Activated naive CD4-positive, alpha-beta T cell treated with anti-CD3 and anti-CD28 coated beads, Interleukin-2, amount 10 ng/mL, durations not matched to agents 7 days and 5 days (primary cell): Measurements from ENCODE around the gene SLC2A9.
"Not testable (repeated sequence)": the region's sequence is repeated elsewhere in the genome, so short reads cannot be mapped to it uniquely, and the experiment has no call there.

Experiments
- CTCF ChIA-PET: fragments of 350-600 bp; sonication (Branson Sonifier 250); formaldehyde crosslinking; loops from one replicate; lab custom pipeline; 2021; ENCODE audit warnings: antibody characterized with exemption; lab: Charles Lee
- DNase-seq: peaks from one replicate; pipeline ENCODE4 v3.0.0-alpha.2; 2020
- H3K27ac Mint-ChIP-seq: one replicate; pipeline ENCODE4 v1.8.0; 2021; ENCODE audit warnings: mild to moderate bottlenecking, moderate library complexity, mixed read lengths
- H3K27me3 Mint-ChIP-seq: one replicate; pipeline ENCODE4 v1.8.0; 2021; ENCODE audit warnings: mild to moderate bottlenecking, mixed read lengths
- H3K36me3 Mint-ChIP-seq: one replicate; pipeline ENCODE4 v1.8.0; 2021; ENCODE audit warnings: mixed read lengths
- H3K4me1 Mint-ChIP-seq: one replicate; pipeline ENCODE4 v1.8.0; 2021; ENCODE audit warnings: mixed read lengths
- H3K4me3 Mint-ChIP-seq: one replicate; pipeline ENCODE4 v1.8.0; 2021; ENCODE audit warnings: mild to moderate bottlenecking, moderate library complexity, mixed read lengths
- H3K9me3 Mint-ChIP-seq: one replicate; pipeline ENCODE4 v1.8.0; 2021; ENCODE audit warnings: mixed read lengths

Gene SLC2A9

DNA sequence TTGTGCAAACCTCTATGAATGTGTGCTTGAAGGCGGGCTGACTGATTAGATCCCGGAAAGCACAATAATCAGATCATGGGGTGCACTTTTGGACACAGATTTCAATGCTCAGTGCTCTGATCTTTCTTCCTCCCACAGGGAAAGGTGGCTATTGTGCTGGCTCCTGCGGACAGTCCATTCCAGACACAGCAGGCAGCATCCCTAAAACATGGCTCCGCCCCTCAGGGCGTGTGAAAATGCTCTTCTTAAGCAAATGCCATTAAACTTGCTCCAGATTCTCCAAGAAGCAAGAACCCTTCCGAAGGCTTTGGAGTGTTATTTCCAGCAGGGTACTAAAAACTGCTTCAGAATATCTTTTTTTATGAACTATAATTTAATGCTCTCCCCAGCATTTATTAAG, 100.0 kb downstream of the SLC2A9 start:
- CTCF ChIA-PET = interaction anchor here (1.7 kb wide), 1 partner anchor 93 kb away, joined by 4 read pairs; no protein-coding TSS in a partner anchor
- Mint-ChIP-seq H3K27ac (no peak overlapping the region), H3K4me3 (no peak overlapping the region), H3K9me3 (no peaks in the 10 kb centered on the region), H3K36me3 (no peaks in the 10 kb centered on the region), H3K27me3 (peaks cover 6% of the 10 kb centered on the region), H3K4me1 (no peaks in the 10 kb centered on the region)
- DNase-seq = no peak

DNA sequence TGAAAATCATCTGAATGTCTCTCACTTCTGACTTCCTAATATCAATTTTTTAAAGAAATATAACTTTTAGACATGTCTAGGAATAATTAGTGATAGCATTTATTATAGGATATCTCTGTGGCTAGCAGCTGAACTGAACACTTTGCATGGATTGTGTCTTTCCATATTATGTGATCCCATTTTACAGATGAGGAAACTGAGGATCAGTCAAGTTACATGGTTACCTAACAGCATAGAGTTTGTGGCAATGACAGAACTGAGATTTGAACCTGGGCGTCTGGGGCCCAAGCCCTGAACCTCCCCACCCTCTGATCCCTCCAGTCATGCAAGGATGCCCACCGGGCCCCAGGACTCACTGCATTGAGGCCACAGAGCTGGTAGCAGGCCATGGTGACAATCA, 101.3 kb downstream of the SLC2A9 start:
- no peaks in the 10 kb centered on the region for H3K9me3 Mint-ChIP-seq
- DNase-seq = no peak
- no peaks in the 10 kb centered on the region for H3K36me3 Mint-ChIP-seq
- CTCF ChIA-PET = interaction anchor here (1.7 kb wide), 1 partner anchor 94 kb away, joined by 4 read pairs; no protein-coding TSS in a partner anchor
- H3K27ac Mint-ChIP-seq = no peak overlapping the region
- no peak overlapping the region for H3K4me3 Mint-ChIP-seq
- H3K27me3 Mint-ChIP-seq = peaks cover 6% of the 10 kb centered on the region
- no peaks in the 10 kb centered on the region for H3K4me1 Mint-ChIP-seq

DNA sequence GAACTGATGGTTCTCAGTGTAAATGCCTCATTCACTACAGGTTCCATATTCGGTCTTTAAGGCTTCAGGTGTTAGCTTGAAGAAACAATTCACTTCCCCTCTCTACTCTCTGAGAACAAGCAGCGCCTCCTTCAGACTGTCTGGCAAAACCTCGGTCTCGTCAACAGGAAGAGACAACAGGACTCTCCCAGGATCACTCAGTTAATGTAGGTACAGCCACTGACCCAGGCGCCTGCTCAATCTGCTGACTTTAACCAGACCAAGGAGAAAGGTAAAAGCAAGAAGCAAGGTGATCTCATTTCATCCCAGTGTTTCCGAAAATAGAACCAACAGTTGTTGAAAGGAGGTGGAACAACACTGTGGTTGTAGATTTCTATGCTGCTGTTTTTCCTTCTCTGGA, 102.2 kb downstream of the SLC2A9 start:
- H3K27me3 Mint-ChIP-seq = peaks cover 6% of the 10 kb centered on the region
- DNase-seq = no peak
- no peaks in the 10 kb centered on the region for H3K36me3 Mint-ChIP-seq
- no peaks in the 10 kb centered on the region for H3K9me3 Mint-ChIP-seq
- H3K27ac Mint-ChIP-seq = no peak overlapping the region
- H3K4me3 Mint-ChIP-seq = no peak overlapping the region
- no peaks in the 10 kb centered on the region for H3K4me1 Mint-ChIP-seq
- CTCF ChIA-PET = no interaction called here

DNA sequence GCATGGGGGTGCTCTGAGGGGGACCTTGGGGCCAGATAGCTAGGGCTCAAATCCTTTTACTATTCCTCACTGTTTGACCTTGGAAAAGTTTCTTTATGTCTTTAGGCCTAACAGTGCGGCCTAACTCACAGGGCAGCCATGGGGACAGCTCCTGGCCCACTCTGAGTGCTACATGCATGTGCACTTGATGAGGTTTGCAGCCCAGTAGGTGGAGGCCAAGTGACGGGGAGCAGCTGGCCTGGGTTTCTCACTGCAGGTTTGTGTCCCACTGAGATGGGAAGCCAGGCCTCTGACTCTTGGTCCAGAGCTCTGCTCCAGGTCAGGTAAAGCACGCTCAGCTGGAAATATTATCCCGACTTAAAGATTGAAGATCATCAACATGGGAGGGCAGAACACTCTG, 102.8 kb downstream of the SLC2A9 start:
- Mint-ChIP-seq H3K27me3 (peaks cover 6% of the 10 kb centered on the region), H3K4me1 (no peaks in the 10 kb centered on the region), H3K27ac (no peak overlapping the region), H3K9me3 (no peaks in the 10 kb centered on the region), H3K4me3 (no peak overlapping the region), H3K36me3 (no peaks in the 10 kb centered on the region)
- CTCF ChIA-PET = interaction anchor here (1.1 kb wide), 1 partner anchor 18 kb away, joined by 3 read pairs; no protein-coding TSS in a partner anchor
- DNase-seq = no peak

DNA sequence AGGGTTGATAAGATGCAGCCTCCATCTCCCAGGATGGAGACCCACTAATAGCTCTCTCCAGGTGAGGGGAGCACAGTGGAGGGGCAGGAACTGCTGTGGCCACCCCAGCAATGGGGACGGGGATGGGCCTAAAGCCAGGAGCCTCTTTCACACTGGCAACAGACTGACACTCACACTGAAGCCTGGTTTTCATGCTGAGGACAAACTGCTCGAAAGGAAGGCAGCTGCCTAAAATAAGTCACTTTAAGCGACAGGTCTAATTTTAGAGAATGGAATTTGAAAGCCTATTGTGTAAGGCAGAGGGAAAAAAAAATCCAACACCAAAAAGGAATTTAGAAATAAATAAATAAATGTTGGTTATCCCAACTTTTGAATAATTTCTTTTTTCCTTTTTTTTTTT, 104.4 kb downstream of the SLC2A9 start:
- H3K27ac Mint-ChIP-seq = no peak overlapping the region
- H3K36me3 Mint-ChIP-seq = no peaks in the 10 kb centered on the region
- H3K4me1 Mint-ChIP-seq = no peaks in the 10 kb centered on the region
- H3K4me3 Mint-ChIP-seq = no peak overlapping the region
- H3K9me3 Mint-ChIP-seq = no peaks in the 10 kb centered on the region
- no peak for DNase-seq
- CTCF ChIA-PET = no interaction called here
- H3K27me3 Mint-ChIP-seq = no peaks in the 10 kb centered on the region

DNA sequence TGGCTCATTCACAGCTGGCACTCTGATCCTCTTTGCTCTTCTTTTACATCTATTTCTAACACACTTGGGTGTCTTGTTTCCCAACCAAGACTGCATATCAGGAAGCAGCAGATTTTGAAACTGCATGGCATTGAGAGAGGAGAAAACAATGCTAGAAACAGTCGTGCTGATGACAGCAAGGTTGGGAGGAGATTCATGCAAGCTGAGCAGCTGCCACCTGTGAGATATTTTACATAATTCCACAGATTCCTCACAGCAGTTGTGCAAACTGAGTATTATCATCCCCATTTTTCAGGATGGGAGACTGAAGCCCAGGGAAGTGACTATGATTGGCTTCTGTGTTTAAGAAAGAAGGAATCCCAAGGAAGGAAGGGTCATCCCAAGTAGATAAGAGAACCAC, 105.0 kb downstream of the SLC2A9 start:
- Mint-ChIP-seq H3K27ac (no peak overlapping the region), H3K4me3 (no peak overlapping the region), H3K9me3 (no peaks in the 10 kb centered on the region), H3K36me3 (no peaks in the 10 kb centered on the region), H3K27me3 (no peaks in the 10 kb centered on the region), H3K4me1 (no peaks in the 10 kb centered on the region)
- no peak for DNase-seq
- CTCF ChIA-PET = no interaction called here

DNA sequence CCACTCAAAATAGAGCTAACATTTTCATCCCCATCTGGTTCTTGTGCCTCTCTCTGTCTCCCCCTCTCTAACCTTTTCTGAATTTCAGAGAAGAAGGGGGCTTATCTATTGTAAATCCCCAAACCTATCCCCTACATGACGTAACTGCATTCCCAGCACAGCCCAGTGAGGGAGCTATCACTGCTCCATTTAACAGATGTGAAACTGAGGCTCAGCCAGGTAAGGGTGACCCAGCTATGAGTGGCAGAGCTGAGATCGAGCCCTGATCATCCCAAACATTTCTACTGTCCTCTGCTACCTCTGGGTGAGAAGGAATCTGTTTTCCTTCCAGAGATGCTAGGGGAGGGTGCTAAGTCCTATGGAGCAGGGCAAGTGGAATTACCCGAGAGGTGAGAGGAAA, 107.5 kb downstream of the SLC2A9 start:
- peaks cover 1% of the 10 kb centered on the region for H3K9me3 Mint-ChIP-seq
- H3K36me3 Mint-ChIP-seq = no peaks in the 10 kb centered on the region

DNA sequence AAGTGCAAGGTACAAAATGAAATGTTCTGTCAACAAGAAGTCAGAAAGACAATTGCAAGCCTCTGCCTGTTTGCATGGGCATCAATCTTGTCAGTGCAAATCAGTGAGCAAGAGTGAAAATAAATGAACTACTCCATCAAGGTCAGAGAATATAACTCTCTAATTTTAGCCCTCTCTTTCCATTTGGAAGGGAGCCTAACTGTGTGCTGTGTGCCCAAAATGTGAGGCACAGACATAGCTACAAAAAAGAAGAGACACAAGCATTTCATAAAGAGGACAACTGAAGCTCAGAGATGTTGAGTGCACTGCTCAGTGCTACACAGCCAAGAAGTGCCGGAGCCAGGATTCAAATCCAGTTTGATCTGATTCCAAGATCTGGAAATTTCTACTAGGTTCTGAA, 114.3 kb downstream of the SLC2A9 start:
- H3K27me3 Mint-ChIP-seq = no peaks in the 10 kb centered on the region
- no peak overlapping the region for H3K27ac Mint-ChIP-seq
- no peak overlapping the region for H3K4me3 Mint-ChIP-seq
- H3K9me3 Mint-ChIP-seq = peaks cover 2% of the 10 kb centered on the region
- no peaks in the 10 kb centered on the region for H3K36me3 Mint-ChIP-seq
- no peak for DNase-seq
- CTCF ChIA-PET = no interaction called here
- no peaks in the 10 kb centered on the region for H3K4me1 Mint-ChIP-seq

More for the DNA sequence above, 107.5 kb downstream of the SLC2A9 start:
- CTCF ChIA-PET = no interaction called here
- Mint-ChIP-seq H3K27ac (no peak overlapping the region), H3K4me3 (no peak overlapping the region), H3K27me3 (no peaks in the 10 kb centered on the region), H3K4me1 (no peaks in the 10 kb centered on the region)
- no peak for DNase-seq

DNA sequence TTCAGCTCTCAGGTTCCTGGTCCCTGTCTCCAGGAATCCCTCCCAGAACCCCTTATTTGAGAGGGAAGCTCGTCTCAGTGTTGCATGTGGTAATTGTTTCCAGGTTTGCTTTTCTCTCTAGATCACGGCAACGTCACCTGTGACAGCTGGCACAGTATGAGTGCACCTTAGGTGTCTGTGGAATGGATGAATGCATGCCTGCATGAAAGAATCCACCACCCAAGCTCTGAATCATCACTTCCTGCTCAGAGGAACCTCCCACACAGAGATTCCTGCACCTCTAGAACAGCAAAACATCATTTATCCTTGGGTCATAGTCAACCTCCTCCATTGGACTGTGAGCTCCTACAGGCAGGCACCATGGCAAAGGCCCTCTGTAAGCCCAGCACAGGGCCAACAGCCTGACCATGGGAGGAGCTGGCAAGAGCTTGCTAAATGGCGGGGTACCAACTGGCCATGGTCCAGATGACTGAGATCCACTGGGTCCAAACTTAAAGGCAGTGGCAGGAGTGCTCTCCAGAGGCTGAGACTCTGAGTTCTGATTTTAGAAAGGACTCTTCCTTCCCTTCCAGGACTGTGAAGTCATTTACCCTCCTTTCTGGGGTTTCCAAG, 116.2 kb downstream of the SLC2A9 start:
- CTCF ChIA-PET = interaction anchor here (1.1 kb wide), 1 partner anchor 110 kb away, joined by 3 read pairs; no protein-coding TSS in a partner anchor
- DNase-seq = no peak
- Mint-ChIP-seq H3K27ac (no peak overlapping the region), H3K9me3 (peaks cover 2% of the 10 kb centered on the region), H3K36me3 (no peaks in the 10 kb centered on the region), H3K4me3 (no peak overlapping the region), H3K4me1 (no peaks in the 10 kb centered on the region), H3K27me3 (peaks cover 3% of the 10 kb centered on the region)

DNA sequence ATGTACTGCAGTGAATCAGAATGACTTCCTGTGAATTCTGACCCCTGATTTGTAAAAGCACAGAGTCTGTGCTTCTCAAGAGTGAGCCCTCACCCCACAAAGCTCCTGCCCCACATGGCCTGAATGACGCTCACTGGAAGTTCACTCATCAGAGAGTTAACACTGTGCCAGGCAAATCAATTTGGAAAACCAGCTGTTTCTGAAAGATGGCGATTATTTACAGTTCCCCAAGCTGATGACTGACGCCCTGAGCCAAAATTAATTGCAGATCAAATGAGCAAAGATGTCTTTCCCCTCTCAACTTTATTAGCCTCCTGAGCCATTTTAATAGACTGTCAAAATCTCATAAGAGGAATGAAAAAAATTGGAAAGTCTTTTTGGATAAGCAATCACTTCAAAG, 118.0 kb downstream of the SLC2A9 start:
- CTCF ChIA-PET = no interaction called here
- no peaks in the 10 kb centered on the region for H3K9me3 Mint-ChIP-seq
- H3K4me3 Mint-ChIP-seq = no peak overlapping the region
- no peak for DNase-seq
- no peaks in the 10 kb centered on the region for H3K4me1 Mint-ChIP-seq
- H3K27ac Mint-ChIP-seq = no peak overlapping the region
- H3K27me3 Mint-ChIP-seq = peaks cover 9% of the 10 kb centered on the region
- no peaks in the 10 kb centered on the region for H3K36me3 Mint-ChIP-seq

DNA sequence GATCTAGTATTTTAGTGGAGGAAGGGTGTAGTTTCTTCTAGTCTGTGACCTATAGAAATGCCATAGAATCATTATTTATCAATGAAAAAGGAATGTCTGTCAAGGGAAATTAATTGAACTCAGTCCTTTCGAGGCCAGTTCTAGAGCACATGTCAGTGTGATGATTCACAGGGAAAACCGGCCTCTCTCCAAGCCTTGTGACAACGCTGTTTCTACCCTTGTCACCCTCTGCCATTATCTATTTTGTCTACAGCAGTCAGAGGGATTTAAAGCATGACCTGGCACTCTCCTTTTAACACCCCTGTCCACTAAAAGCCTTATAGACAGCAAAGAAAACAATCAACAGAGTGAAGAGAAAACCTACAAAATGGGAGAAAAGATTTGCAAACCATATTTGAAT, 120.0 kb downstream of the SLC2A9 start:
- CTCF ChIA-PET = no interaction called here
- H3K27ac Mint-ChIP-seq = no peak overlapping the region
- no peaks in the 10 kb centered on the region for H3K9me3 Mint-ChIP-seq
- H3K27me3 Mint-ChIP-seq = peaks cover 9% of the 10 kb centered on the region
- no peaks in the 10 kb centered on the region for H3K4me1 Mint-ChIP-seq
- no peaks in the 10 kb centered on the region for H3K36me3 Mint-ChIP-seq
- no peak overlapping the region for H3K4me3 Mint-ChIP-seq
- DNase-seq = no peak

DNA sequence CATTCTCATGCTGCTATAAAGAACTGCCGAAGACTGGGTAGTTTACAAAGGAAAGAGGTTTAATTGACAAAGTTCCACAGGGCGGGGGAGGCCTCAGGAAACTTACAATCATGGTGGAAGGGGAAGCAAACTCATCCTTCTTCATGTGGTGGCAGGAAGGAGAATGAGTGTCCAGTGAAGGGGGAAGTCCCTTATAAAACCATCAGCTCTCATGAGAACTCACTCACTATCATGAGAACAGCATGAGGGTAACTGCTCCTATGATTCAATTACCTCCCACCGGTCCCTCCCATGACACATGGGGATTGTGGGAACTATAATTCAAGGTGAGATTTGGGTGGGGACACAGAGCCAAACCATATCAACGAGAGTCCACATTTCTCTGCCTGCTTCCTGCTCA, 120.7 kb downstream of the SLC2A9 start:
- H3K9me3 Mint-ChIP-seq, H3K27ac Mint-ChIP-seq, DNase-seq, H3K4me1 Mint-ChIP-seq, H3K27me3 Mint-ChIP-seq, H3K4me3 Mint-ChIP-seq, H3K36me3 Mint-ChIP-seq: not testable (repeated sequence)
- CTCF ChIA-PET = interaction anchor here (1.3 to 1.6 kb wide), 2 partner anchors 17 to 136 kb away, joined by 3 read pairs; no protein-coding TSS in a partner anchor

DNA sequence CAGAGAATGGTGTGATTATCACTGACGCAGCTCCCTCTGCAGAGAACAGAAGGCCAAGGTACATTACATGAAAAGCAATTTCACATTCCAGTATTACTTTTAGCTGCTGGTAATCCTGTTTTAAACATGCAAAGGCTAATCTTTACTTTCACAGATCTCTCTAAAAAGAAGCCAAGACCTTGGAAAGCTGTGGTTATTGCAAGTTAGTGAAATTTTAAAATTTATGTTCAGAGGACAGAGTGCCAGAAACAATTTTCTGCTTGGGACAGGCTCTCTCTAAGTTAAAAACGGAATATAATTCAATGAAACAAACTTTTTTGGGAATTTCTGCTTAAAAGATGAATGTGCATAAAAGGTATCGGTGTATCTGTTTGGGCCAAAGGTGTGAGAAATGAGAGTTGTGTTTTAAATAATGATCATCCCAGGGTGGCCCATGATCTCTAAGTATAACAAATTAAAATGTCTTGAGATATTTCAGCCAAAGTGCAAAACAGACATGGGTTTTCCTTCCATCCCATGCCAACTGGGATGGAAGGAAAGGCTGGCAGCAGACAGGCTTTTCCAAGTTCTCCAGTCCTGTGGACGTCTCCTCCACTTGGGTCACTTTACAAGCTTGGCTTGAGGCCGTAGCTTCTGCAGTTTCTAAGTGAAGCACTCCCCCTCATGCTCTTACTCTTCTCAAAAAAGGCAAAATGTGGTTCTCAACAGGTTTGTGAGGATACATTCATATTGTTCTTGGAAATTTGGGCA, 121.8 kb downstream of the SLC2A9 start:
- Mint-ChIP-seq H3K9me3 (no peaks in the 10 kb centered on the region), H3K4me3 (no peak overlapping the region), H3K36me3 (no peaks in the 10 kb centered on the region), H3K27ac (no peak overlapping the region), H3K4me1 (no peaks in the 10 kb centered on the region), H3K27me3 (peaks cover 9% of the 10 kb centered on the region)
- CTCF ChIA-PET = interaction anchor here (1.3 to 2.1 kb wide), 6 partner anchors 10 to 196 kb away, joined by 3 to 6 read pairs (median 4); no protein-coding TSS in a partner anchor
- no peak for DNase-seq

DNA sequence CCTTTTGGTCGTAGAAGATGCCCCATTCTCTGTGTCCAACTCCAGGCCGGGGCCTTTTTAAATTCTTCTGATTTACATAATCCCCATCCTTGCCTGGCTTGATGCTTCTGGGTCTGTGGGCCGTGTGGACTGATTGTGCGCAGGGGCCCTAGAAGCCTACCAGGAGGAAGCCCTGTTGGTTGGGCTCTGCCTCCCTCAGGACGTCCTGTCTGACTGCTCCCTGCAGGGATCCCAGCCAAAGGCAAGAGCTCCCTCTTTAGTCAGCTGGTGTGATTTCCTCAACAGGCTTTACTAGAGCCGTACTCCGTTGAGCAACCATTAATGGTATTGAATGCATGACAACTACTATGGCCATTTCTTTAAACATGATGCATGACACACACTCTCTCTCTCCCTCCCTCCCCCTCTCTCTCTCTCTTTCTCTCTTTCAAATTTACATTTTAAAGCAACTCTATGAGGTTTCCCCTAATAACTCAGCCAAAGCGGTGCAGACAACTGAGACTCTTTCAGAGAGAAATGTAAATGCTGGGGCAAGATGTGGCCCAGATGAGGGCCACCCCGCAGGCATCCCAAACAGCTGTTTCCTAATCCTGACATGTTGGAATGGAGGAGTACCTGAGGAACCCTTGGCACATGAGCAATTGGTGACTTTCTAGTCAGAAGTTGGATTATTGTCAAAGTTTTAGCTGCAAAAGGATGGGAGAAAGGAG, 122.5 kb downstream of the SLC2A9 start:
- Mint-ChIP-seq H3K27me3 (peaks cover 9% of the 10 kb centered on the region), H3K9me3 (no peaks in the 10 kb centered on the region), H3K36me3 (no peaks in the 10 kb centered on the region), H3K4me1 (no peaks in the 10 kb centered on the region), H3K4me3 (no peak overlapping the region), H3K27ac (no peak overlapping the region)
- CTCF ChIA-PET = interaction anchor here (1.5 to 2.1 kb wide), 4 partner anchors 10 to 195 kb away, joined by 3 to 6 read pairs (median 6); no protein-coding TSS in a partner anchor
- no peak for DNase-seq
